Left ventricle myocardium inferior (tissue), 1 donor: ENCODE measurements around the gene SETBP1. TPM values are rescaled to one million over a fixed set of nuclear protein-coding genes. Genes with fewer than 3 reads are reported as not detected.

Experiments
- DNase-seq: peaks from one replicate; pipeline ENCODE4 v3.0.0-alpha.2; 2020
- H3K27ac ChIP-seq: fragments of 200-600 bp; replicated peaks from 2 replicates; pipeline ENCODE4 v1.8.0; 2021
- H3K27me3 ChIP-seq: fragments of 200-600 bp; 2 replicates; pipeline ENCODE4 v1.8.0; 2021; ENCODE audit warnings: low read depth
- H3K36me3 ChIP-seq: fragments of 200-600 bp; 2 replicates; pipeline ENCODE4 v1.8.0; 2021
- H3K4me1 ChIP-seq: fragments of 200-600 bp; 2 replicates; pipeline ENCODE4 v1.8.0; 2021
- H3K4me3 ChIP-seq: fragments of 200-600 bp; 2 replicates; pipeline ENCODE4 v1.8.0; 2021; ENCODE audit warnings: mild to moderate bottlenecking, moderate library complexity
- H3K9me3 ChIP-seq: fragments of 200-600 bp; replicated peaks from 2 replicates; pipeline ENCODE4 v1.8.0; 2021
- CTCF ChIP-seq: fragments of 200-600 bp; IDR thresholded peaks from 2 replicates; pipeline ENCODE4 v1.8.0; 2021; ENCODE audit warnings: antibody characterized with exemption, mild to moderate bottlenecking, borderline replicate concordance
- intact Hi-C: fragments of 100-400 bp; cut with micrococcal nuclease; formaldehyde crosslinking; loops from one replicate; pipeline ENCODE4 v1.11.0; 2022
- total RNA-seq: library from RNA; stranded (reverse); fragmentation: NEBNext Ultra II Directional; extraction: Animal tissue kit (Norgen Biotek cat#: 25700); gene quantifications from one replicate; pipeline ENCODE4 v1.2.1, GENCODE V29; 2021
- donor health status: DM: no; HTN: yes; CAD: no; lungs with severe emphysema.

Gene SETBP1
- total RNA-seq, 1 donor from 2014 or later = 10.3 TPM

- no peak overlapping the region for H3K4me3 ChIP-seq
- no peak overlapping the region for H3K27ac ChIP-seq
- peaks cover 13% of the 10 kb centered on the region for H3K4me1 ChIP-seq
- H3K9me3 ChIP-seq = no peaks in the 10 kb centered on the region
- H3K36me3 ChIP-seq = no peaks in the 10 kb centered on the region
- DNase-seq = no peak
- intact Hi-C loops = no loop called here
- TF ChIP-seq CTCF = no peak
- H3K27me3 ChIP-seq = peaks cover 9% of the 10 kb centered on the region
Observed at GRCh38 chr18:44911773-44912172, 231.1 kb downstream of the SETBP1 start.

GRCh38 chr18:44912740-44913478 lies 232.2 kb downstream of the SETBP1 start:
- Histone ChIP-seq H3K36me3 (no peaks in the 10 kb centered on the region), H3K4me3 (no peak overlapping the region), H3K4me1 (peaks cover 24% of the 10 kb centered on the region), H3K27ac (no peak overlapping the region), H3K9me3 (no peaks in the 10 kb centered on the region), H3K27me3 (peaks cover 9% of the 10 kb centered on the region)
- intact Hi-C loops = no loop called here
- no peak for DNase-seq
- no peak for TF ChIP-seq CTCF

- peaks cover 31% of the 10 kb centered on the region for H3K4me1 ChIP-seq
- intact Hi-C loops = no loop called here
Observed at GRCh38 chr18:44914028-44914427, 233.3 kb downstream of the SETBP1 start.

GRCh38 chr18:44915213-44915612 lies 234.5 kb downstream of the SETBP1 start:
- intact Hi-C loops = no loop called here
- Histone ChIP-seq H3K36me3 (no peaks in the 10 kb centered on the region), H3K27ac (no peak overlapping the region), H3K27me3 (peaks cover 9% of the 10 kb centered on the region), H3K9me3 (no peaks in the 10 kb centered on the region), H3K4me1 (peaks cover 22% of the 10 kb centered on the region), H3K4me3 (no peak overlapping the region)
- DNase-seq = no peak
- TF ChIP-seq CTCF = no peak

More at GRCh38 chr18:44914028-44914427, 233.3 kb downstream of the SETBP1 start:
- Histone ChIP-seq H3K4me3 (no peak overlapping the region), H3K36me3 (no peaks in the 10 kb centered on the region), H3K27me3 (peaks cover 9% of the 10 kb centered on the region), H3K27ac (no peak overlapping the region), H3K9me3 (no peaks in the 10 kb centered on the region)
- no peak for TF ChIP-seq CTCF
- DNase-seq = no peak

GRCh38 chr18:44915661-44916060 lies 235.0 kb downstream of the SETBP1 start:
- H3K4me1 ChIP-seq = peaks cover 22% of the 10 kb centered on the region
- no peak overlapping the region for H3K4me3 ChIP-seq
- no peak for DNase-seq
- TF ChIP-seq CTCF = no peak
- H3K27ac ChIP-seq = no peak overlapping the region
- H3K27me3 ChIP-seq = peaks cover 9% of the 10 kb centered on the region
- H3K9me3 ChIP-seq = no peaks in the 10 kb centered on the region
- H3K36me3 ChIP-seq = no peaks in the 10 kb centered on the region
- intact Hi-C loops = no loop called here
